Neutrophil (primary cell): ENCODE data around the gene MBOAT1.
"Not testable (repeated sequence)": the region's sequence is repeated elsewhere in the genome, so short reads cannot be mapped to it uniquely, and the experiment has no call there.

Experiments
- H3K27ac ChIP-seq: fragments of 200-600 bp; sonication (generic); 2 replicates; pipeline ENCODE4 v1.5.1; 2016; ENCODE audit warnings: mild to moderate bottlenecking, moderate library complexity
- H3K27me3 ChIP-seq: fragments of 200-600 bp; sonication (generic); 2 replicates; pipeline ENCODE4 v1.6.0; 2016; ENCODE audit warnings: mild to moderate bottlenecking
- H3K36me3 ChIP-seq: fragments of 200-600 bp; sonication (generic); 2 replicates; pipeline ENCODE4 v1.5.1; 2017
- H3K4me1 ChIP-seq, 2 experiments: fragments of 200-600 bp in 1 of 2; sonication (generic) in 1 of 2; 1 replicate in 1 of 2; 2 replicates in 1 of 2; pipeline versions ENCODE4 v1.5.1 to v1.6.1; 2013 to 2016; ENCODE audit warnings: low read depth in 1 of 2, low read length in 1 of 2, mild to moderate bottlenecking in 1 of 2, moderate library complexity in 1 of 2; ENCODE audit not compliant: control insufficient read depth in 1 of 2, insufficient read depth in 1 of 2
- H3K4me3 ChIP-seq, 2 experiments: fragments of 200-600 bp in 1 of 2; sonication (generic) in 1 of 2; 1 replicate in 1 of 2; 2 replicates in 1 of 2; pipeline ENCODE4 v1.5.1; 2013 to 2016; ENCODE audit warnings: low read depth in 1 of 2, low read length in 1 of 2, mild to moderate bottlenecking in 1 of 2, moderate library complexity in 1 of 2
- H3K9me3 ChIP-seq: fragments of 200-600 bp; sonication (generic); 2 replicates; pipeline ENCODE4 v1.5.1; 2016
- TF ChIP-seq, protein P1 (sequence below): fragments of 200-600 bp; sonication (generic); IDR thresholded peaks from 2 replicates; pipeline ENCODE4 v1.5.1; 2016; ENCODE audit warnings: antibody characterized with exemption

MBOAT1 gene

DNA sequence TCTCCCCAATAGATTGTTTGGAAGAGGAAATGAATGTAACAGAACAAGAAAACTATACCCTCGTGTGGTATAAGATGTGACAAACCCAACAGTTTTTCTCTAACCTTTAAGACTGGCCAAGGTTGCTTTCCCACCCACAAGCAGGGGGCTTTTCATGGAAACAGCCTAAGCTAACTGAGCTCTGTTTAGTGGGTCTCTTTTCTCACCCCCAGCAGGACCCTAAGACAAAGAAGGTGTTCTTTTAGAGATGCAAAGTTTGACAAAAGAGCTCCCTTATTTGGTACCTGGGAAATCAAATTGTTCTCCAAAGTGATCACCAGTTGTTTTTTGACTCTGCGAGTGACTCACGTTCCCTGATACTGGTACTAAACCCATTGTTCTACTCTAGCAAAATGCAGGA lies 59.1 kb downstream of the MBOAT1 start:
- Histone ChIP-seq H3K27me3 (no peaks in the 10 kb centered on the region), H3K4me1 (no peaks in the 10 kb centered on the region), H3K27ac (no peak overlapping the region), H3K4me3 (no peak overlapping the region), H3K36me3 (peaks cover 23% of the 10 kb centered on the region), H3K9me3 (no peaks in the 10 kb centered on the region)
- TF ChIP-seq, protein P1, sequence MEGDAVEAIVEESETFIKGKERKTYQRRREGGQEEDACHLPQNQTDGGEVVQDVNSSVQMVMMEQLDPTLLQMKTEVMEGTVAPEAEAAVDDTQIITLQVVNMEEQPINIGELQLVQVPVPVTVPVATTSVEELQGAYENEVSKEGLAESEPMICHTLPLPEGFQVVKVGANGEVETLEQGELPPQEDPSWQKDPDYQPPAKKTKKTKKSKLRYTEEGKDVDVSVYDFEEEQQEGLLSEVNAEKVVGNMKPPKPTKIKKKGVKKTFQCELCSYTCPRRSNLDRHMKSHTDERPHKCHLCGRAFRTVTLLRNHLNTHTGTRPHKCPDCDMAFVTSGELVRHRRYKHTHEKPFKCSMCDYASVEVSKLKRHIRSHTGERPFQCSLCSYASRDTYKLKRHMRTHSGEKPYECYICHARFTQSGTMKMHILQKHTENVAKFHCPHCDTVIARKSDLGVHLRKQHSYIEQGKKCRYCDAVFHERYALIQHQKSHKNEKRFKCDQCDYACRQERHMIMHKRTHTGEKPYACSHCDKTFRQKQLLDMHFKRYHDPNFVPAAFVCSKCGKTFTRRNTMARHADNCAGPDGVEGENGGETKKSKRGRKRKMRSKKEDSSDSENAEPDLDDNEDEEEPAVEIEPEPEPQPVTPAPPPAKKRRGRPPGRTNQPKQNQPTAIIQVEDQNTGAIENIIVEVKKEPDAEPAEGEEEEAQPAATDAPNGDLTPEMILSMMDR = no peak

DNA sequence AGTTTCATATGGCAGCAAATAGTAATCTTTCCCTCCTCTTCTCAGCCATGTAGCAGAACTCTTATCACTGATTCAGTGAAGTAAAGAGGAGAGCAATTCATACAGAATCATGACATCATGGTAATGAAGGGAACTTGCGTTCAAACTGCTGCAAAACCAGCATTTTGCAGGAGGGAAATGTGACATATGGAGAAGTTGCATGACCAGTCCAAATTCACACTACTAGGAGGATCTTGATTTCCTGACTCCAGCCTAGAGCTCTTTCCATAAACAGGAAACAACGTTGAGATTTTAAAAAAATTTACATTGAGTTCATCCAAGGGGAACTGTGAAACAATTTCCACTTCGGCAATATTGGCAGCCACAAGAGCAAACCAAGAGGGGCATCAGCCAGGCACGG lies 63.8 kb downstream of the MBOAT1 start:
- TF ChIP-seq, protein P1 = no peak
- Histone ChIP-seq H3K4me3 (no peak overlapping the region), H3K36me3 (peaks cover 57% of the 10 kb centered on the region), H3K9me3 (no peaks in the 10 kb centered on the region), H3K27ac (peak overlapping the region; percentile 16), H3K4me1 (no peaks in the 10 kb centered on the region), H3K27me3 (no peaks in the 10 kb centered on the region)

DNA sequence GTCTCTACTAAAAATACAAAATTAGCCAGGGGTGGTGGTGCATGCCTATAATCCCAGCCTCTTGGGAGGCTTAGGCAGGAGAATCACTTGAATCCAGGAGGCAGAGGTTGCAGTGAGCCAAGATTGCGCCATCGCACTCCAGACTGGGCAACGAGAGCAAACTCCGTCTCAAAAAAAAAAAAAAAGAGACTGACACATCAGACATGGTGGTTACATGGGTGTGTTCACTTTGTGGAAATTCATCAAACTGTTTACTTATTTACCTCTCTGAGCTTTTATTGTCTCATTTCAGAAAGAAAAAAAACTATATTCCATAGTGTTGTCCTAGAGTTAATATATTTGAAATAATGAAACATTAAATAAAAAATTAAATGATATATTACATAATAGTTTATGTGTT lies 64.8 kb downstream of the MBOAT1 start:
- Histone ChIP-seq H3K27ac (no peak overlapping the region), H3K4me1 (no peaks in the 10 kb centered on the region), H3K9me3 (no peaks in the 10 kb centered on the region), H3K36me3 (peaks cover 66% of the 10 kb centered on the region), H3K4me3 (no peak overlapping the region), H3K27me3 (no peaks in the 10 kb centered on the region)
- TF ChIP-seq, protein P1 = no peak

DNA sequence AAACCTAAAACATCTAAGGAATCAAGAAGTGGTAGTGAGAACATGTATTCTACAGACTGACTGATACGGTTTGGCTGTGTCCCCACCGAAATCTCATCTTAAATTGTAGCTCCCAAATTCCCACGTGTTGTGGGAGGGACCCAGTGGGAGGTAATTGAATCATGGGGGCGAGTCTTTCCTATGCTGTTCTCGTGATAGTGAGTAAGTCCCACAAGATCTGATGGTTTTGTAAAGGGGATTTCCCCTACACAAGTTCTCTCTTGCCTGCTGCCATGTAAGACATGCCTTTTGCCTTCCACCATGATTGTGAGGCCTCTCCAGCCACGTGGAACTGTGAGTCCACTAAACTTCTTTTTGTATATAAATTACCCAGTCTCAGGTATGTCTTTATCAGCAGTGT lies 65.4 kb downstream of the MBOAT1 start:
- H3K4me3 ChIP-seq, H3K9me3 ChIP-seq, H3K4me1 ChIP-seq, H3K27me3 ChIP-seq, H3K27ac ChIP-seq: not testable (repeated sequence)
- H3K36me3 ChIP-seq = peaks cover 71% of the 10 kb centered on the region

DNA sequence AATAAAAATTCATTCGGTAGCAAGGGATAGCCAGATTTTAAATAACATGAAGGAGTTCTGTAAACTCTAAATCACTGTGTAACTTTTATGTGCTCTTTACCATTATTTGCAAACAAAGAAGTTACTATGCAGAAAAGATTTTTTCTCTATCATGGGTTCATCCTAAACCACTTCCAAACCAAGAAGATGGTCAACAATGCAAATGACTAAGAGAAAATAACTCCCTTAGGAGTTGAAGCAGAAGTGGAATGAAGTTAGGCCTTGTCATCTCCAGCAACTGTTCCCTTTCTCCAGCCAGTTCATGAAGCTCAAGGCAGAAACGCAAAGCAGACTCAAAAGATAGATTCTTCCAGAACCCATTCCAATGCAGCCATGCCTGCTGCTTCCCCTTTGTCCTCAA lies 66.0 kb downstream of the MBOAT1 start:
- Histone ChIP-seq H3K4me3 (no peak overlapping the region), H3K27me3 (no peaks in the 10 kb centered on the region), H3K36me3 (peaks cover 71% of the 10 kb centered on the region), H3K4me1 (no peaks in the 10 kb centered on the region), H3K27ac (no peak overlapping the region), H3K9me3 (no peaks in the 10 kb centered on the region)
- TF ChIP-seq, protein P1 = no peak

DNA sequence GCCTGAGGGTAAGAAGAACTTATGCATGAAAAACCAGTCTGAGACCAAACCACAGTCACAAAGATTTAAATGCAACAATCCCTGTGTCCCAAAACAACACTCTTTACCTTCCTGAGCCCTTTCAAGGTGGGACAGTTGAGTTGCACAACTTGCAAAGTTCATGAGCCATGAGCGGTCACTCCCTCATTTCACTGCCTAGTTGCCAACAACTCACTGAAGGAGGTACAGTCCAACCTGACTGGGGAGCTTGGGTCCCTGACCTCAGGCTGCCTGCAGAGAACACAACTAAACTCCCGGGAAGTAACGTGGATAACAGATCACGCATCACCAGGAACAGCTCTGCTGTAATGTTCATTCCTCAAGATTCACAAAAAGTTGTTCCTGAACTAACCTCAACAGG lies 69.4 kb downstream of the MBOAT1 start:
- TF ChIP-seq, protein P1 = no peak
- peaks cover 82% of the 10 kb centered on the region for H3K36me3 ChIP-seq

More for the DNA sequence above, 69.4 kb downstream of the MBOAT1 start:
- no peaks in the 10 kb centered on the region for H3K27me3 ChIP-seq
- no peak overlapping the region for H3K27ac ChIP-seq
- no peak overlapping the region for H3K4me3 ChIP-seq
- no peaks in the 10 kb centered on the region for H3K4me1 ChIP-seq
- H3K9me3 ChIP-seq = no peaks in the 10 kb centered on the region
